NCI-H2107 (cell line): ENCODE results near the gene BANK1.
"Not testable (repeated sequence)": the region's sequence is repeated elsewhere in the genome, so short reads cannot be mapped to it uniquely, and the experiment has no call there.

Source experiments
- DNase-seq: peaks from one replicate; lab custom pipeline; 2025; lab: John Stamatoyannopoulos, UW

BANK1 gene

GRCh38 chr4:101888472-101888871 lies 97.9 kb downstream of the BANK1 start:
- DNase-seq, result no peak

- DNase-seq, result not testable (repeated sequence)
Measured at GRCh38 chr4:101905527-101905926, 115.0 kb downstream of the BANK1 start.

GRCh38 chr4:101910786-101911373 lies 120.3 kb downstream of the BANK1 start:
- DNase-seq, result no peak

GRCh38 chr4:101911616-101912015 lies 121.1 kb downstream of the BANK1 start:
- no peak for DNase-seq

GRCh38 chr4:101914761-101915160 lies 124.2 kb downstream of the BANK1 start:
- DNase-seq, result no peak

- no peak for DNase-seq
Measured at GRCh38 chr4:101919373-101919977, 128.9 kb downstream of the BANK1 start.

- DNase-seq, result no peak
Measured at GRCh38 chr4:101921370-101921769, 130.8 kb downstream of the BANK1 start.

GRCh38 chr4:101931619-101932018 lies 141.1 kb downstream of the BANK1 start:
- no peak for DNase-seq

GRCh38 chr4:101933855-101934254 lies 143.3 kb downstream of the BANK1 start:
- DNase-seq, result no peak

GRCh38 chr4:101938836-101939235 lies 148.3 kb downstream of the BANK1 start:
- no peak for DNase-seq

GRCh38 chr4:101941816-101942358 lies 151.4 kb downstream of the BANK1 start:
- DNase-seq, result no peak

- no peak for DNase-seq
Measured at GRCh38 chr4:101942891-101943290, 152.4 kb downstream of the BANK1 start.

GRCh38 chr4:101944649-101945048 lies 154.1 kb downstream of the BANK1 start:
- no peak for DNase-seq

- no peak for DNase-seq
Measured at GRCh38 chr4:101948055-101948454, 157.5 kb downstream of the BANK1 start.

GRCh38 chr4:101948951-101949350 lies 158.4 kb downstream of the BANK1 start:
- no peak for DNase-seq

- no peak for DNase-seq
Measured at GRCh38 chr4:101950258-101950979, 159.9 kb downstream of the BANK1 start.

- no peak for DNase-seq
Measured at GRCh38 chr4:101952985-101953384, 162.5 kb downstream of the BANK1 start.

GRCh38 chr4:101953949-101954348 lies 163.4 kb downstream of the BANK1 start:
- DNase-seq, result no peak

GRCh38 chr4:101954351-101954750 lies 163.8 kb downstream of the BANK1 start:
- DNase-seq, result no peak

- no peak for DNase-seq
Measured at GRCh38 chr4:101954975-101955678, 164.6 kb downstream of the BANK1 start.

GRCh38 chr4:101956068-101956825 lies 165.7 kb downstream of the BANK1 start:
- no peak for DNase-seq

- no peak for DNase-seq
Measured at GRCh38 chr4:101958547-101958946, 168.0 kb downstream of the BANK1 start.
